22Rv1 (cell line): Measurements from ENCODE around the gene NEDD4L.
"Not testable (repeated sequence)": the region's sequence is repeated elsewhere in the genome, so short reads cannot be mapped to it uniquely, and the experiment has no call there.

Experiments used
- H3K27ac ChIP-seq: fragments of 450-650 bp; 2 replicates; pipeline ENCODE4 v1.5.1; 2017
- ZFX ChIP-seq: fragments of 450-650 bp; IDR thresholded peaks from 2 replicates; pipeline ENCODE4 v1.6.1; 2017; ENCODE audit warnings: antibody characterized with exemption, borderline replicate concordance
- TF ChIP-seq, protein P1 (sequence below): fragments of 450-650 bp; IDR thresholded peaks from 2 replicates; pipeline ENCODE4 v1.5.1; 2017; ENCODE audit warnings: mild to moderate bottlenecking

NEDD4L gene

DNA sequence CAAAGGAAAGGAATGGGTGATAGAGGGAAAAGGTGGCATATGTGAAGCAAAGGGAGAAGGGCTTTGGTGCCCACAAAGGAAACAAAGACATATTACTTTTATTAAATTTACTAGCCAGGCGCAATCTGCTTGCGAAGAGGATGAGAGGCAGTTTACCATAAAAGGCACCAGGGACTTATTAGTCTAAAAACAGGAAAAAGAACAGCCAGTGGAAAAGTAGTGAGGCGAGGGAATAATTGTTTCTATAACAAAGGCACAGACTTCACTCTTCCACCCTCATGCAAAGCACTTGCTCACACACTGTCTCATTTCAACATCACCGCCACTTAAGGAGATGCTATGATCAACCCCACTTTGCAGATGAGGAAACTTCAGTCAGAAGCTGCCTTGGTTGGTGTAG lies 374.3 kb downstream of the NEDD4L start:
- no peak overlapping the region for H3K27ac ChIP-seq
- TF ChIP-seq, protein P1, sequence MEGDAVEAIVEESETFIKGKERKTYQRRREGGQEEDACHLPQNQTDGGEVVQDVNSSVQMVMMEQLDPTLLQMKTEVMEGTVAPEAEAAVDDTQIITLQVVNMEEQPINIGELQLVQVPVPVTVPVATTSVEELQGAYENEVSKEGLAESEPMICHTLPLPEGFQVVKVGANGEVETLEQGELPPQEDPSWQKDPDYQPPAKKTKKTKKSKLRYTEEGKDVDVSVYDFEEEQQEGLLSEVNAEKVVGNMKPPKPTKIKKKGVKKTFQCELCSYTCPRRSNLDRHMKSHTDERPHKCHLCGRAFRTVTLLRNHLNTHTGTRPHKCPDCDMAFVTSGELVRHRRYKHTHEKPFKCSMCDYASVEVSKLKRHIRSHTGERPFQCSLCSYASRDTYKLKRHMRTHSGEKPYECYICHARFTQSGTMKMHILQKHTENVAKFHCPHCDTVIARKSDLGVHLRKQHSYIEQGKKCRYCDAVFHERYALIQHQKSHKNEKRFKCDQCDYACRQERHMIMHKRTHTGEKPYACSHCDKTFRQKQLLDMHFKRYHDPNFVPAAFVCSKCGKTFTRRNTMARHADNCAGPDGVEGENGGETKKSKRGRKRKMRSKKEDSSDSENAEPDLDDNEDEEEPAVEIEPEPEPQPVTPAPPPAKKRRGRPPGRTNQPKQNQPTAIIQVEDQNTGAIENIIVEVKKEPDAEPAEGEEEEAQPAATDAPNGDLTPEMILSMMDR: no peak
- no peak for TF ChIP-seq ZFX

DNA sequence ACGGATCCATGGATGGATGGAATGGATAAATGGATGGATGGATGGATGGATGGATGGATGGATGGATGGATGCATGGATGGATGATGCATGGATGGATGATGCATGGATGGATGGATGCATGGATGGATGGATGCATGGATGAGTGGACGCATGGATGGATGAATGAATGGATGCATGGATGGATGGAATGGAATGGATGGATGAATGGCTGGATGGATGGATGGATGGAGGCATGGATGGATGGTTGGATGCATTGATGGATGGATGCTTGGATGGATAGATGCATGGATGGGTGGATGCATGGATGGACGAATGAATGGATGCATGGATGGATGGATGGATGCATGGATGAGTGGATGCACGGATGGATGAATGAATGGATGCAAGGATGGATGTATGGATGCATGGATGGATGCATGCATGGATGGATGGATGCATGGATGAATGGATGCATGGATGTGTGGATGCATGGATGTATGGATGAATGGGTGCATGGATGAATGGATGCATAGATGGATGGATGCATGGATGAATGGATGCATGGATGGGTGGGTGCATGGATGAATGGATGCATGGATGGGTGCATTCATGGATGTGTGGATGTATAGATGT lies 375.7 kb downstream of the NEDD4L start:
- no peak overlapping the region for H3K27ac ChIP-seq
- TF ChIP-seq, protein P1: no peak
- no peak for TF ChIP-seq ZFX

DNA sequence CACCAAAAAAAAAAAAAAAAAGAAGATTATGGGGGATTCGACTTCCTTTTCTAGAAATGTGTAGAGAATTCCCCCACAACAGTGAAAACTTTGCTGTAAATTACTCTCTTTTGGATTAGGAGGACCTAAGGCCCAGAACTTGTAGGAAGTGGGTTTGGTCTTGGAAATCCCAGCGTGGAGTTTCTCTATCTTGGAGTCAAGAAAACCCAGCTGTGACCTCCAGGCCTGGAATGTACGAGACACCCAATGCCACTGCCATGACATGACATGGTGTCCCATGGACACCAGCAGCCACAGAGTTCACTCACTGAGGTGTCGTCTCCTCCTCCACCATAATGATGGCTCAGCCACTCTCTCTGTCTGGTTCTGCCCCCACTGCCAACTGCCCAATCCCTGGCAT lies 382.6 kb downstream of the NEDD4L start:
- no peak overlapping the region for H3K27ac ChIP-seq
- no peak for TF ChIP-seq ZFX
- TF ChIP-seq, protein P1: no peak

- no peak overlapping the region for H3K27ac ChIP-seq
- TF ChIP-seq, protein P1: no peak
- no peak for TF ChIP-seq ZFX
Observed at GRCh38 chr18:58427321-58427720, 383.3 kb downstream of the NEDD4L start.

DNA sequence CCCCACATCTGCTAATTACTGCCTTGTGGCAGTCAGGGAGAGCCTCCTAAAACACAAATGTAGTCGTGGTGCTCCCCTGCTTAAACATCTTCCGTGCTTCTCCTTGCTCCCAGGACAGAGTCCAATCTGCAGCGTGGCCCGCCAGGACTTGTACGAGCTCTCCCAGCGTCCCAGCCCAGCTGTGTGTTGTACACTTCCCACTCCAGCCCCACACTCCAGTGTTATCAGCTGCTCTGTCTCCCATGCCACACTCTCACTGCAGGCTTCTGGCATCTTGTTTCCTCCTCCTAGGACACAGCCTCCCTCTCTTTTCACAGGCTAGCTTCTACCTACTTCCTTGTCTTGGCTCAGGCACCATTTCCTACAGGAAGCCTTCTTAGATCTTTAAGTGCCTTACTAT lies 385.4 kb downstream of the NEDD4L start:
- no peak overlapping the region for H3K27ac ChIP-seq
- no peak for TF ChIP-seq ZFX
- TF ChIP-seq, protein P1: no peak

DNA sequence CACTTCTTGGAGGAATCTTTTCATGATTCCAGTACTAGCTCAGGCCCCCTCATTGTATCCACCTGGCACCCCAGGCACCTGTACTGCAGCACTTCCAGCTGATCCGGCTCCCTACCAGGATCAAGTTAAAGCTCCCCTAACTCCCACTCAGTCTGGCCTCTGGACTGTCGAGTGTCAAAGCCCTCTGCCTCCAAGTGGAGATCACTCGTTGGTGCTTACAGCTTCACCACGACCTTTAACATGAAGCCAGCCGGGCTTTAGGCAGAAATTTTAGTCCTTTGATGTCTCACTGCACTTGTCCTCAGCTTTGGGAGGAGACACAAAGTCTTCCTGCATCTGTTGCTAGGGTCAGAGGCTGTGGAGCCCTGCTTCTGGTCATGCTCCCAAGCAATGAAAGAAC lies 387.2 kb downstream of the NEDD4L start:
- no peak overlapping the region for H3K27ac ChIP-seq
- TF ChIP-seq, protein P1: no peak
- no peak for TF ChIP-seq ZFX

- no peak for TF ChIP-seq ZFX
- TF ChIP-seq, protein P1: no peak
Observed at GRCh38 chr18:58432050-58432727, 388.2 kb downstream of the NEDD4L start.

DNA sequence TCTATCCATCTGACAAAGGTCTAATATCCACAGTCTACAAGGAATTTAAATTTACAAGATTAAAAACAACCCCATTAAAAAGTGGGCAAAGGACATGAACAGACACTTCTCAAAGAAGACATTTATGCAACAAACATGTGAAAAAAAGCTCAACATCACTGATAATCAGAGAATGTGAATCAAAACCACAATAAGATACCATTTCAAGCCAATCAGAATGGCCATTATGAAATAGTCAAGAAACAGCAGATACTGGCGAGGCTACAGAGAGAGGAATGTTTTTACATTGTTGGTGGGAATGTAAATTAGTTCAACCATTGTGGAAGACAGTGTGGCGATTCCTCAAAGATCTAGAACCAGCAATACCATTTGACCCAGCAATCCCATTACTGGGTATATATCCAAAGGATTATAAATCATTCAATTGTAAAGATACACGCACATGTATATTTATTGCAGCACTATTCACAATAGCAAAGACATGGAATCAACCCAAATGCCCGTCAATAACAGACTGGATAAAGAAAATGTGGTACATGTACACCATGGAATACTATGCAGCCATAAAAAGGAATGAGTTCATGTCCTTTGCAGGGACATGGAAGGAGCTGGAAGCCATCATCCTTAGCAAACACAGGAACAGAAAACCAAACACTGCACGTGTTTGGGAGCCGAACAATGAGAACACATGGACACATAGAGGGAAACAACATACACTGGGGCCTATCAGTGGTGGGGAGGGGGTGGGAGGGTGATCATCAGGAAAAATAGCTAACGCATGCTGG lies 391.4 kb downstream of the NEDD4L start:
- not testable (repeated sequence) for H3K27ac ChIP-seq

More at GRCh38 chr18:58432050-58432727, 388.2 kb downstream of the NEDD4L start:
- no peak overlapping the region for H3K27ac ChIP-seq
